ENCODE results near the gene TDO2.
"Not testable (repeated sequence)": the region's sequence is repeated elsewhere in the genome, so short reads cannot be mapped to it uniquely, and the experiment has no call there.

Gene TDO2

GRCh38 chr4:155908187-155909139, 5.0 kb downstream of the TDO2 start:
- no peak for DNase-seq (ENCODE audit: low spot score)

- DNase-seq (ENCODE audit: low spot score), result no peak
Measured at GRCh38 chr4:155909615-155910226, 6.2 kb downstream of the TDO2 start.

GRCh38 chr4:155911905-155912304, 8.4 kb downstream of the TDO2 start:
- DNase-seq (ENCODE audit: low spot score), result no peak

- no peak for DNase-seq (ENCODE audit: low spot score)
Measured at GRCh38 chr4:155914782-155915181, 11.3 kb downstream of the TDO2 start.

DNA sequence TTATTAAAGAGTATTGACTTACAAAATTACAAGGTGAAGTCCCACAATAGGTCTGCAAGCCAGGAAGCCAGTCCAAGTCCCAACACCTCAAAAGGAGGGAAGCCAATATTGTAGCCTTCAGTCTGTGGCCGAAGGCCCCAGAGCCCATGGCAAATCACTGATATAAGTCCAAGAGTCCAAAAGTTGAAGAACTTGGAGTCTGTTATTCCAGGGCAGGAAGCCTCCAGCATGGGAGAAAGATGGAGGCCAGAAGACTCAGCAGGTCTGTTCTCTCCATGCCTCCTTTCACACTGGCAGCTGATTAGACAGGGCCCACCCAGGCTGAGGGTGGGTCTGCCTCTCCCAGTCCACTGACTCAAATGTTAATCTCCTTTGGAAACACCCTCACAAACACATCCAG, 18.1 kb downstream of the TDO2 start:
- no peak for DNase-seq (ENCODE audit: low spot score)

DNA sequence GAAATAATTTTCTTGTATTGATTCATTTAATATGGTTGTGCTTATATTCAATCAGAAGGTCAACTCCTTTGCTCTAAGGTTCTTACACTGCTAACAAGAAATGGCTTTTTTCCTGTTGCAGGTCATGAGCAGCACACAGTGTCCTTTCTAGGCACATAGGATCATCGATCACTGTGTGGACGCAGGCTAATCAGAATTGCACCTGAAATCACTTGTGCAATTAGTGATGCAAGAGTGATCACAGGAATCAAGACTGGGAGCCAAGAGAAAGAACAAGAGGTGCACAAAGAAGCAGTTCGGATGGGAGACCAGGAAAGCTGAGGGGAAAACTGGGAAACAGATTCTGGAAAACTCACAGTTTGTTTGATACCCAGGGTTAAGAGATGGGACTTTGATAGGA, 21.1 kb downstream of the TDO2 start:
- DNase-seq (ENCODE audit: low spot score), result no peak

DNA sequence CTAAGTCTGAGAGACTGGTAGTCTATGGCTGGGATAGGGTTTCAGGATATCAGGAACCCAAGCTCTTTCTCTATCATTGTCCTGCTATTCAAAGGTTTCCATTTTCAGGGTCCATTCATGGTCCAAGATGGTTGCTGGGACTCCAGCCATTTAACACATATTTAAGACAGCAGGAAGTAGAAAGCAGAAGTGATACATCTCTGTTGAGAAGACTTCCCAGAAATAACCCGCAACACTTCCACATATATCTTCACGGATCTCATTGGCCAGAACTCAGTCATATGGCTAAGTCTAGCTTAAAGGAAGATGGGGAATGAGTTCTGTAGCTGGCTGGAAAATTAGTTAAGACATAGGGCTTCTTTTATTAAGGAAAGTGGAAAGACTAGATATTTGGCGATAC, 26.3 kb downstream of the TDO2 start:
- no peak for DNase-seq (ENCODE audit: low spot score)

- DNase-seq (ENCODE audit: low spot score), result no peak
Measured at GRCh38 chr4:155930330-155930729, 26.8 kb downstream of the TDO2 start.

GRCh38 chr4:155931634-155932033, 28.1 kb downstream of the TDO2 start:
- no peak for DNase-seq (ENCODE audit: low spot score)

DNA sequence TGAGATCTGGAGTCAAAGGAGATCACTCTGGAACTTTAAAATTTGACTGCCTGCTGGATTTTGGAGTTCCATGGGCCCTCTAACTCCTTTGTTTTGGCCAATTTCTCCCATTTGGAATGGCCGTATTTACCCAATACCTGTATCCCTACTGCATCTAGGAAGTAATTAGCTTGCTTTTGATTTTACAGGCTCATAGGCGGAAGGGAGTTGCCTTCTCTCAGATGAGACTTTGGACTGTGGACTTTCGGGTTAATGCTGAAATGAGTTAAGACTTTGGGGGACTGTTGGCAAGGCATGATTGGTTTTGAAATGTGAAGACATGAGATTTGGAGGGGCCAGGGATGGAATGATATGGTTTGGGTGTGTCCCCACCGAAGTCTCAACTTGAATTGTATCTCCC, 31.1 kb downstream of the TDO2 start:
- not testable (repeated sequence) for DNase-seq (ENCODE audit: low spot score)

DNA sequence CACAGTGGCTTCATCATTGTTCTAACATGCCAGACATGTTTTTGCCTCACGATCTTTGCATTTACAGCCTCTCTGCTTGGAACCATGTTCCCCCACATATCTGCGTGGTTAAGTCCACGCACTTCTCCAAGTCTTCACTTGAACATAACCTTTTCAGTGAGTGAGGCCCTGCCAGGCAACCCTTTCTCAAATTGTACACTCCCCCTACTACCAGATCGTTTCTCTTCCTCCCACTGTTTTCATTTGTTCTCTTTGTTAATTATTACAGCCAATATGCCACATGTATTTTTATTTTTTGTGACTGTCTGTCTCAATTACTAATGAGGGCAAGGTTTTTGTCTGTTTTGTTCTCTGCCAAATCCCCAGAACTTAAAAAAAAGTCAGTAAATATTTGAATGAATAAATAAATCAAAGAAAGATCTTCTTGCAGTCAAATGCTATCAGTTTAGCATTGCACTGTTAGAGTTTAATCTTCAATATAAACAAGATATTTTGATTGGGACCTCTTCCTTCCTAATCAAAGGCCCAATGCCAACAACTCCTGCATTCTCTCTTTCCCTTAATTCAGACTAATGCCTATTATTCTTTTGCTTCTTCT, 32.0 kb downstream of the TDO2 start:
- no peak for DNase-seq (ENCODE audit: low spot score)

DNA sequence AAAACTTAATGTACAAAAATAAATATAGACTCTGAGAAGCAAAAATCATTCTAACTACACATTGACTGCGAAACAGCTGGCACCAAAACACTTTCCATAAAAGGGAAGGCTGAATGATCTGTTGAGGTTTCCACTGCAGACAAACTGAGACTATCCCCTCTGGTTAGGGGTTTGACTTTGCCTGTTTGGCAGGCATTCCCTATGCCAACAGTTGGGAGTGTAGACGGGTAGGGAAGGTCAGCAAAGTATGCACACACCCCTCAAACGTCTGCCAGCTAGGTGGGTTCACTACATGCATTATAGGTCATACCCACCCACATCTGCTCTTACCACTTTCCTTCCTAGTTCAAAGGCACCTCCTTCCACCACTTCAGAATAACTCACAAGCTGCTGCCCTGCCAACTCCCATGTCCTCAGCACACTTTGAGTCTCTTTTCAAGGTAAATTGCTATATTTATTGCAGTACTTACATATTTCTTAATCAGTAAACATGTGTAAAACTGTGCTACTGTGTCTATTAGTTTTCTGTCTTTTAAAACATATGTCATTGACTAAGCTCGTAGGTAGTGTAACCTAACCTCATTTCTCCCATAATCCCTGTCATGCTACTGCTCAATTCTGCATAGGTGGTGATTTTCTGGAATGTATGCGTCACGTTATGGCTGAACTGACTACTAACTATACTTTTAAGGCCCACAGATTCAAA, 37.7 kb downstream of the TDO2 start:
- DNase-seq (ENCODE audit: low spot score), result no peak

DNA sequence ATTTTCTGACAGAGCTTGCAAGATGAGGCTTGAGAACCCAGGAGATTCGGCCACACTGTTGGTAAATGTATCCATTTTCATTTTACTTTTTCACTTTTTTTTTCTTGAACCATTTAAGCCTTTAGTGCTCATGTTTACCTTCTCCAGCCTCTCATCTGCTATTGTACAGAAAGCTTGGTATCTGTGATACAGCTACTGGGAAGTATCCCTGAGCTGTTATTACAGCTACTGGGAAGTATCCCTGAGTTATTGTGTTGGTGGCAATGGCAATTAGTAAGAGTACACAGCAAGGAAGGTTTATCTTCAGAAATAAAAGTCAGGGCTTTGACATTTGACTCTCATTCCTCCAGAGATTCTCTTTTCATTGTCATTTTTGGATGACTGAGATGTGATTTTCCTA, 38.3 kb downstream of the TDO2 start:
- no peak for DNase-seq (ENCODE audit: low spot score)

GRCh38 chr4:155943605-155944291, 40.3 kb downstream of the TDO2 start:
- DNase-seq (ENCODE audit: low spot score), result no peak

DNA sequence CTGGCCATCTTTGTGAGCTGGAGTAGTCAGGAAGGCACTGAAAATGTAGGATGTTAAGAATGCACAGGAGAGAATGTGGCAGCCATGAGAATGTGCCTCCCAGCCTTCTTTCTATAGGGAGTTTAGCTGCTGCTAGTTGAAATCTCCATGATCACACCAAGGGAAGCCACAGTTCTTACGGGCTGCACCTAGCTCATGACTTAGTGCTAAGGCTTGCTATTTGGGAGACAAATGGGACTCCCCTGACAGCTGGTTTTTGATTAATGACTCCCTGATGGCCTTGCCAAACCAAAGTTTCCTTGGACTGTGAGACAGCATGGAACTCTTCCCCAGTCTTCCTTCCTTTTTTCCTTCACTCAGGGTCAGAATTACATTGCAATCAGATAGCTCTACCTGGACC, 41.0 kb downstream of the TDO2 start:
- peak; percentile 11 for DNase-seq (ENCODE audit: low spot score)

DNA sequence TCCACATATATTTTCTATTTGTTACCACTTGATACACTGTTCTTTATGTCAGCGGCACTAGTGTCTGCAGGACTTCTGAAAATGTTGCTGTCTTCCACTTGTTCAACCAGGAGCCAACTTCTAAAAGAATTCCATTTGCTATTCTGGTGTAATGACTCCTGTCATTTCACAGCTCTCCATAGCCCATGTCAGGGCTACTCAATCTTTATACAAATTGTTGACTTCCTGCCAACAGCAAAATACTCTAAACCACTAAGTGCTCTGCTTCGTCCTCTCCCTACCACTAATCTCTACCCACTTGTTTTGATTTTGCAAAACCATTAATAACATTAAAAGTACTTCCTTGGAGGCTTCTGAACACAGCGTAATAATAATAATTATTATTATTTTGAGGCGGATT, 43.0 kb downstream of the TDO2 start:
- DNase-seq (ENCODE audit: low spot score), result peak; percentile 17

GRCh38 chr4:155948541-155948940, 45.0 kb downstream of the TDO2 start:
- no peak for DNase-seq (ENCODE audit: low spot score)

DNA sequence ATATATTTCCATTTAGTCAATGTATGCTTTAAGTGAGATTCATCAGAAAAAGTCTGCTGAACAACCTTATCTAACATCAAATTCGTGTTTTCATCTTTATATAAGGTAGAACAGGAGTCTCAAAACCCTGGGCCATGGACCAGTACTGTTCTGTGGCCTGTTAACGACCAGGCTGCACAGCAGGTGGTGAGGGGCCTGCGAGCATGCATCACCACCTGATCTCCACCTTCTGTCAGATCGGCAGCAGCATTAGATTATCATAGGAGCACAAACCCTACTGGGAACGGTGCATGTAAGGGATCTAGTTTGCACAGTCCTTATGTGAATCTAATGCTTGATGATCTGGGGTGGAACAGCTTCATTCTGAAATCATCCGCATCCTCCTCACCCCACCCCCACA, 47.0 kb downstream of the TDO2 start:
- DNase-seq (ENCODE audit: low spot score), result no peak

DNA sequence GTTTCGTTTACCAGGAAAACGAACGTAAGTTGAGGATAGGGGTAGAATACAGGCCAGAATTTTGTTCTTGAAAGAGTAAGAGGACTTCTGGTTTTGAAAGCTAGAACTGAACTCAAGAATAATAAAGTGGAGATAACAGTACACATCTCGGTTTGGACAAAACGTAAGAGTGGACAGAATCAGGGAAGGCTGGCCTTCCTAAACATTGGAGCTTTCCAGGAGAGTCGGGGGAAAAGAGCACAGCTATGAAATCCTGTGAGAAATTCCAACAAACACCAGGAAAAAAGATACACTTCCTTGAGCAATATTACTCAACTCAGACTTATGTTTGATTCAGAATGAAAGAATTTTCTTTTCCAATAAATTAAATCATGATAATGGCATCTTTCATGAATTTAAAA, 49.0 kb downstream of the TDO2 start:
- peak; percentile 19 for DNase-seq (ENCODE audit: low spot score)

GRCh38 chr4:155953151-155954117, 49.9 kb downstream of the TDO2 start, which contains the start of gene CTSO:
CTSO (minus strand) TSS chr4:155953866; CDS start chr4:155953847, 19 bp downstream.
- DNase-seq (ENCODE audit: low spot score), result peak; percentile 62
